ENCODE measurements around the gene SEMA6B.

DNA sequence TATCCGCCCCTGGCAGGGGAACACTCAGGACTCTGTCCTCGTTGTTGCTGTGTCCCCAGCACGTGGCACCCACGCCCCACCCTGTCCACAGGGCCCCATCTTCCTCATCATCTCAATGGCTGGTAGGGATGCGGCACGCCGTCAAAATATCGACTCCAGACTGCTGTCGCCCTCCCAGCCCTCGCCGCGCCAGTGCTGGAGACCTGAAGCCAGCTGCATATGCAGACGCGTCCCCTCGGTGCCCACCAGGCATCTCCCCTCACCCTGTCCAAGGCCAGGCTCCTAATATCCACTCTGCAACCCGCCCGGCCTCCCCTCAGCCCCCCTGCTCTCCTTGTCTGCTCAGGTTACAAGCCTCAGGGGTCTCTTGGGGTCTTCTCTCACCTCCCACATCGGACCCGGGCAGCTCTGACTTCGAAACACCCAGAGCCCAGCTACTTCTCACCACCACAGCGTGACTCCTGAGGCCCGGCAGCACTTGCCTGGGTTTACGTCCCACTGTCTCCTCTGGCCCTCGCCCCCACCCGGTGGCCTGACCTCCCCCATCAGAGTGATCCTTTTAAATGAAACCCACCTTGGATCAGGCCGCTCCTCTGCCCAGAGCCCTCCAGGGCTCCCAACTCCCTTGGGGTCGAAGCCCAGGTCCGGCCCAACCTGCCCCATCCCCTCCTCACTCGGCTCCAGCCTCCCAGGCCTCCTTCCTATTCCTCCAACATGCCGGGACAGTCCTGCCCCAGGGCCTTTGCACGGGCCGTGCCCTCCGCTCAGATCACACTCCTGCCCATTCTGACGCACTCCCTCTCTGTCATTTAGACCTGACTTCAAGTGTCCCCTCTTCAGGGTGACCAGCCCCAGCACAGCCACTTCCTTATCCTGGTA lies 53.7 kb downstream of the SEMA6B start:
- TF ChIP-seq, protein P1, sequence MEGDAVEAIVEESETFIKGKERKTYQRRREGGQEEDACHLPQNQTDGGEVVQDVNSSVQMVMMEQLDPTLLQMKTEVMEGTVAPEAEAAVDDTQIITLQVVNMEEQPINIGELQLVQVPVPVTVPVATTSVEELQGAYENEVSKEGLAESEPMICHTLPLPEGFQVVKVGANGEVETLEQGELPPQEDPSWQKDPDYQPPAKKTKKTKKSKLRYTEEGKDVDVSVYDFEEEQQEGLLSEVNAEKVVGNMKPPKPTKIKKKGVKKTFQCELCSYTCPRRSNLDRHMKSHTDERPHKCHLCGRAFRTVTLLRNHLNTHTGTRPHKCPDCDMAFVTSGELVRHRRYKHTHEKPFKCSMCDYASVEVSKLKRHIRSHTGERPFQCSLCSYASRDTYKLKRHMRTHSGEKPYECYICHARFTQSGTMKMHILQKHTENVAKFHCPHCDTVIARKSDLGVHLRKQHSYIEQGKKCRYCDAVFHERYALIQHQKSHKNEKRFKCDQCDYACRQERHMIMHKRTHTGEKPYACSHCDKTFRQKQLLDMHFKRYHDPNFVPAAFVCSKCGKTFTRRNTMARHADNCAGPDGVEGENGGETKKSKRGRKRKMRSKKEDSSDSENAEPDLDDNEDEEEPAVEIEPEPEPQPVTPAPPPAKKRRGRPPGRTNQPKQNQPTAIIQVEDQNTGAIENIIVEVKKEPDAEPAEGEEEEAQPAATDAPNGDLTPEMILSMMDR (IDR thresholded peaks at IDR 0.05; ENCODE audit: low read depth, low read length, poor library complexity, severe bottlenecking): no peak
- no peak for TF ChIP-seq EZH2phosphoT487 (IDR thresholded peaks at IDR 0.05; ENCODE audit: borderline replicate concordance, low read length)

Data from DOHH2 (cell line).